GM18858 (cell line): Measurements from ENCODE around the gene TMEM273.
A peak's percentile ranks its signal among the peaks of the same experiment; 100 is the strongest.
"Not testable (repeated sequence)": the region's sequence is repeated elsewhere in the genome, so short reads cannot be mapped to it uniquely, and the experiment has no call there.

Experiments used
- ATAC-seq: cut with Tn5 transposase; IDR thresholded peaks from one replicate; pipeline ENCODE4 v1.9.1; 2021; ENCODE audit not compliant: unreplicated experiment

Gene TMEM273

GRCh38 chr10:49207113-49207512 lies 18.9 kb upstream of the TMEM273 start:
- ATAC-seq, result peak; percentile 60

DNA sequence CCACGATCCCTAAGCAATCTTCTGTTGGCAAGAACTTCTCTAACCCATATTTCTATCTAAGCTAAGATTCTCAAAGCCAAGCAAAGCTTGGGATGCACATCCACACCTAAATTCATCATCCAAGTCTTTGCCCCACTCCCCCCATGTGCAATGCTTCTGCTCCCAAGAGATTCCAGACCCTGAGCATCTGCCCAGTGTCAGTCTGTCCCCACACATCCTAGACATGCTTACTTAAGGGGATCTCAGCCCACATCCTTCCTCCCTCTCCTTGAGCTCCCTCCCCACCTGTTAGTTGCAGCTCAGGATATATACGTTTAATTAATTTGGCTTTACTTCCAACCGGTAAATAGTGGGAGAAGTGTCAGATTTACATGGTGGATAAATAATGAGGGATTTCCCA lies 17.0 kb upstream of the TMEM273 start:
- no peak for ATAC-seq

- ATAC-seq, result no peak
These were observed 15.9 kb upstream of the TMEM273 start for GRCh38 chr10:49204119-49204518.

DNA sequence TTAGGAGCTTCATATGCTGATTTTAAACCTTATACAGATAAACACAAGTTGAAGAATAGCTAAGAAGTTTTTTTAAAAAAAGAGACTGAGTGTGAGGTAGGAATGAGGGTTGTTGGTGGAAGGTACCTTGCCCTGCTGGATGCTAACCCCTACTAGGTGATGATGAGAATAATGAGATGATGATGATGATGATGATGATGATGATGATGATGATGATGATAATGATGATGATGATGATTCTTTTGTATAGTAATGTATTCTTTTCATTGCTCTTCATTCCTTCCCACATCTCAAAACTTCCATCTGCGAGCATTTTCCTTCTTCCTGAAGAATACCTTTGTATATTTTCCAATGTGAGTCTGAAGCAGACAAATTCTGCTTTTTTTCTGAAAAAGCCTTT lies 14.1 kb upstream of the TMEM273 start:
- ATAC-seq, result no peak

DNA sequence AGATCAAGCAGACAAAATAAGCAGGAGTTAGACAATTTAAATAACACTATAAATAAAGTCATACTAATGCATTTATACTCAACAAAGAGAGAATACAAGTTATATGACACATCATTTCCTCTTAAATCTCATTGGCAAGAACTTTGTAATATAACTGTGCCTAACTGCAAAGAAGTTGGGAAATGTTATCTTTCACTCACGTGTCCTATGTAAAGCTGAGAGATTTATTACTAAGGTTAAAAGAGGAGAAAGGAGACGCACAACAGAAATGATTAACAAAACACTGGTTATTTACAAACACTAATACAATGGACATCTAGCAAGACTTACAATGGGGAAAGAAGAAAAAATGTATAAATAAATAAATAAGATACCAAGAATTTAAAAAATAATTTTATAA lies 12.7 kb upstream of the TMEM273 start:
- no peak for ATAC-seq

- ATAC-seq, result no peak
These were observed 9.0 kb upstream of the TMEM273 start for GRCh38 chr10:49197171-49197570.

GRCh38 chr10:49195864-49196263 lies 7.7 kb upstream of the TMEM273 start:
- not testable (repeated sequence) for ATAC-seq

DNA sequence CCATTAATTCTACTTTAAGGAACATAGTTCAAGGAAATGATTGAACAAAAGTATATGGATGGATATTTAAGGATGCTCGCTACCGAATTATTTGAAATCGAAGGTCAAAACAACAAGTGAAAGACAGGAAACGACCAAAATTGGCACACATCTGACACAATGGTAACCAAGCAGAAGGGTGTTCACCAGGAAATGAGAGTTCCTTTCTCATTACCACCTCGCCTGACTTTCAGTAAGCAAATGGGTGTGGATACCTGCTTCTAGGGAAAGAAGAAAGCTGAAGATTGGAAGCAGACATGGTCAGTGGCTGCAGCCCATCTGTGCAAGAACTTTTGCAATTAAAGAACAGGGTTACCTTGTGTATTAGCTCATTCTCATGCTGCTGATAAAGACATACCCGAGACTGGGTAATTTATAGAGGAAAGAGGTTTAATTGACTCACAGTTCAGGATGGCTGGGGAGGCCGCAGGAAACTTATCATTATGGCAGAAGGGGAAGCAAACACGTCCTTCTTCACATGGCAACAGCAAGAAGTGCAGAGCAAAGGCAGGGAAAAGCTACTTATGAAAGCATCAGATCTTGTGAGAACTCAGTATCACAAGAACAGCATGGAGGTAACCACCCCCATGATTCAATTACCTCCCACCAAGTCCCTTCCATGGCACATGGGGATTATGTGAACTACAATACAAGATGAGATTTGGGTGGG lies 6.2 kb upstream of the TMEM273 start:
- ATAC-seq, result no peak

GRCh38 chr10:49191349-49191748 lies 3.2 kb upstream of the TMEM273 start:
- no peak for ATAC-seq

- no peak for ATAC-seq
These were observed 1.2 kb upstream of the TMEM273 start for GRCh38 chr10:49189422-49189821.

DNA sequence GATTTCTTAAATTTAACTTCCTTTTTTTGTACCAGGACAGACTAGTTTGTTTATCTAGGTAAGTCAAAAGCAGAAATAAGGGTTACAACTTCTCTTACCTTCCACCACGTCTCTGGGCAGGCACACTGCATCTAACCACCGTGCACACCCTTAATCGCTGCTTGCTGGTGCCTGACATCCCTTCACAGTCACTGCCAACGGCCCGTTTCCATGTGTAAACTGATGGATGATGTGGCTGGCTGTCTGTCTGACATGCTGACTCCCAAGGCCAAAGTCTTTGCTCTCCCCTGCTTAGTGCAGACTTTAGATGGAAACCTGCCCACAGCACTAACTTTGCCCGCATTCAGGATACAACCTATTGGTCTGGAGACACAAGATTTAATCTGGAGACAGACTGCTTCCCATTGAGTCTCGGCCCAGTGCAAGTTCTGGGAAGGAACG lies 1.1 kb downstream of the TMEM273 start:
- no peak for ATAC-seq

DNA sequence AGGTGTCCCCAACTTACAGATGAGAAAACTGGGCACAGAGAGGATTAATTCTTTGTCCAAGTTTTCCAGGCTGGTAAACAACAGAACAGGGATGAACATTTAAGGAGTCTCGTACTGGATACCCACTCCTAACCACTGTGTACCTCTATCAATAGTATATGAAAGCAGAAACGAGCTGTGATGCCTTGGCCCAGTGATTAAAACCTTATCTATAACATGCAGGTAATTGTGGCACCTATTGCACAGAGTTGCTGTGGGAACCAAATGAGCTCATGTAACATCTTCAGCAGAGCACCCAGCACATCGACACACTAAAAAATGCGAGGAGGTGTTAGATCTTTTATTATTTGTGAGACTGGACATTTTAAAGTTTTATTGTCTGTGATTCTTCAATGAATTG lies 1.6 kb downstream of the TMEM273 start:
- no peak for ATAC-seq

GRCh38 chr10:49185213-49185612 lies 3.0 kb downstream of the TMEM273 start:
- no peak for ATAC-seq

GRCh38 chr10:49184642-49185111 lies 3.5 kb downstream of the TMEM273 start:
- ATAC-seq, result no peak

- ATAC-seq, result no peak
These were observed 4.3 kb downstream of the TMEM273 start for GRCh38 chr10:49183596-49184542.

DNA sequence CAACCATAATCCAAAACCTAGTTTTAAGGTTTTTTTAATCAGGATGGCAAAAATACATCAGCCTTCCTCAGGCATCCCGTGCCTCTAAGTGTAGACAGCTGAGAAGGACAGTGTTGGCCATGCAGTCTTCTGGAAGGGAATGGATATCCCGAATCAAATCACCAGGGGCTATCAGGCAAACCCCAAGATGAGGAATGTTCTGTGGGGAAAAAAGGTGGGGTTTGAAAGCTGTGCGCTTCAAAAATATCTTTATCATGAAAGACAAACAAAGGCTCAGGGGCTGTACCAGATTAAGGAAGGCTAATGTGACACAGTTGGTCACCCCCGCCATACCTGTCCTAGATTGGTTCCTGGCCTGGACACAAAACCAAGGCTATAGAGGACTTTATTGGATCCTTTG lies 5.4 kb downstream of the TMEM273 start:
- ATAC-seq, result no peak

DNA sequence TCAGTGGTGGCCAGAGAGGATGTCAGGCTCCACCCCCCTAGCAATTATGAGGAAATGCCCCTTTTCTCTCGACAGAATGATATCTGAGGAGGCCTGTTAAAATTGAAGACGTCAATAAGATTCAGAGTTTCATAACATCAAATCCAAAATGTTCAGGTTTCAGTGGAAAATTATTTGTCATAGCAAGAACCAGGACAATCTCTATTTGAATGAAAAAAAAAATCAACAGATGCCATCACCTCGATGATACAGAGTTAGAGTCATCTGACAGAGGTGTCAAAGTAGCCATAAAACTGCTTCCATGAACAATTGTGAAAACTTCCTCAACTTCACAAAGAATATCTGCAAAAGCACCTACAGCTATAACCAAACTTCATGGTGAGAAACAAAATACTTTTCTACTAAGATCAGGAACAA lies 7.7 kb downstream of the TMEM273 start:
- no peak for ATAC-seq

DNA sequence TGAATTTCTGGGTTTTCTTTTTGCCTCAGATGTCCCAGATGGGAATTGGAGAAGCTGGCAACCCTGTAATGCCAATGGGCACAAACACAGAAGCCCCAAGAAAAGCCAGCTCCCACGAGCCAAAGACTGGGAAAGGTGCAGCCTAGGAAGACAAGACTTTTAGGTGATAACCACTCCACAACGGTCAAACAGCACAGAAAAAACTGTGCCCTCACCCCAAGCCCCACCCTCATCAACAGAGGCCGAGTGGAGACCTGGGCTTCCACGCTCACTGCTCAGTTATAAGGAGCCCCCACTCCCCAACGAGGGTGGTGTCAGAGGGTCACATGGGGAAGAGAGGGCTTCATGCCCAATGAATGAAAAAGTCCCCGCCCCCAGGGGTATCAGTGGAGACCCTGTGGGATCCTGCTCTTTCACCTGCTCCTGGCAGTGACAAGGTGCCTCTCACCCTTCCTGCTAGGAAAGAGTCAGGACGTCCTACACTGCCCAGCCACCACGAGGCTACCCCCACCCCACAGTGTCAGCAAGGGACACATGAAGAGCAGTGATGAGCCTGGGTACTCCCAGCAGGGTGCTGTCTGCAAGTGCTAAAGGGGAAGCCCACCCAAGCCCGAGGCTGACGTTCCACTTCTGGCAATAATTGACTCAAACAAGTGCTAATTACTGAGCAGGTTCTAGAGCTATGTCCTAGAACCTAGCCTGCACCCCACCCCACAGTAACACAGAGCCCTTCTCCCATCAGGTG lies 8.3 kb downstream of the TMEM273 start:
- ATAC-seq, result no peak

- ATAC-seq, result no peak
These were observed 9.4 kb downstream of the TMEM273 start for GRCh38 chr10:49178489-49179471.
